ENCODE results near the gene ETF1. TPM values are rescaled to one million over a fixed set of nuclear protein-coding genes. Genes with fewer than 3 reads are reported as not detected.

ETF1 gene
- total and polyA plus RNA-seq, 9 of the 15 experiments (the other 6 are each of a cell fraction or from before 2014, with no cell fraction given): 53.7 to 209 (median 164) TPM

DNA sequence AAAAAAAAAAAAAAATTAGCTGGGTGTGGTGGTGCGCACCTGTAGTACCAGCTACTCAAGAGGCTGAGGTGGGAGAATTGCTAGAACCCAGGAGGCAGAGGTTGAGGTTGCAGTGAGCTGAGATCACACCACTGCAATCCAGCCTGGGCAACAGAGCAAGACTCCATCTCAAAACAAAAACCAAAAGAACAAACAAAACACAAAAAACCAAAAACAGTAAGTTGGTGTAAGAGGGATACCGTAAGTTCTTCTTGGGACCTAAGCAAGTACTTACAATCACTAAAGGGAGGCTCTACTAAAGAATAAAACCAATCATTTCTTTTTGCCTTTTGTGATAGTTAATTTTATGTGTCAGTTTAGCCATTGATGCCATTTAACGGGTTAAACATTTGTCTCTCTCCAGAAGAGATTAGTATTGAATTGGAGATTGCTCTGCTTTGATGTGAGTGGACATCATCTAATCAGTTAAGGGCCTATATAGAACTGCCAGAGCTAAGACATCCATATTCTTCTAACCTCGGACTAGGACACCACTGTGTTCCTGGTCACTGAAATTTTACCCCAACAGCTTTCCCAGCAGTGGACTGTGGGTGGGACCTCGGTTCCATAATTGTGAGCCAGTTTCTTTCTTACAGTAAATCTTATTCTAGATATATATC lies 10.5 kb upstream of the ETF1 start (continued):
- TF ChIP-seq, protein P1, sequence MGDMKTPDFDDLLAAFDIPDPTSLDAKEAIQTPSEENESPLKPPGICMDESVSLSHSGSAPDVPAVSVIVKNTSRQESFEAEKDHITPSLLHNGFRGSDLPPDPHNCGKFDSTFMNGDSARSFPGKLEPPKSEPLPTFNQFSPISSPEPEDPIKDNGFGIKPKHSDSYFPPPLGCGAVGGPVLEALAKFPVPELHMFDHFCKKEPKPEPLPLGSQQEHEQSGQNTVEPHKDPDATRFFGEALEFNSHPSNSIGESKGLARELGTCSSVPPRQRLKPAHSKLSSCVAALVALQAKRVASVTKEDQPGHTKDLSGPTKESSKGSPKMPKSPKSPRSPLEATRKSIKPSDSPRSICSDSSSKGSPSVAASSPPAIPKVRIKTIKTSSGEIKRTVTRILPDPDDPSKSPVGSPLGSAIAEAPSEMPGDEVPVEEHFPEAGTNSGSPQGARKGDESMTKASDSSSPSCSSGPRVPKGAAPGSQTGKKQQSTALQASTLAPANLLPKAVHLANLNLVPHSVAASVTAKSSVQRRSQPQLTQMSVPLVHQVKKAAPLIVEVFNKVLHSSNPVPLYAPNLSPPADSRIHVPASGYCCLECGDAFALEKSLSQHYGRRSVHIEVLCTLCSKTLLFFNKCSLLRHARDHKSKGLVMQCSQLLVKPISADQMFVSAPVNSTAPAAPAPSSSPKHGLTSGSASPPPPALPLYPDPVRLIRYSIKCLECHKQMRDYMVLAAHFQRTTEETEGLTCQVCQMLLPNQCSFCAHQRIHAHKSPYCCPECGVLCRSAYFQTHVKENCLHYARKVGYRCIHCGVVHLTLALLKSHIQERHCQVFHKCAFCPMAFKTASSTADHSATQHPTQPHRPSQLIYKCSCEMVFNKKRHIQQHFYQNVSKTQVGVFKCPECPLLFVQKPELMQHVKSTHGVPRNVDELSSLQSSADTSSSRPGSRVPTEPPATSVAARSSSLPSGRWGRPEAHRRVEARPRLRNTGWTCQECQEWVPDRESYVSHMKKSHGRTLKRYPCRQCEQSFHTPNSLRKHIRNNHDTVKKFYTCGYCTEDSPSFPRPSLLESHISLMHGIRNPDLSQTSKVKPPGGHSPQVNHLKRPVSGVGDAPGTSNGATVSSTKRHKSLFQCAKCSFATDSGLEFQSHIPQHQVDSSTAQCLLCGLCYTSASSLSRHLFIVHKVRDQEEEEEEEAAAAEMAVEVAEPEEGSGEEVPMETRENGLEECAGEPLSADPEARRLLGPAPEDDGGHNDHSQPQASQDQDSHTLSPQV (IDR thresholded peaks at IDR 0.05): no peak
- TF ChIP-seq TCF7L2 (IDR thresholded peaks at IDR 0.05; ENCODE audit: low read depth, low read length): no peak
- no peak for TF ChIP-seq LCOR (CRISPR knock-in tag; IDR thresholded peaks at IDR 0.05)
- TF ChIP-seq ZNF12 (CRISPR knock-in tag; IDR thresholded peaks at IDR 0.05): no peak
- no peak for TF ChIP-seq MCM2 (IDR thresholded peaks at IDR 0.05; ENCODE audit: low read depth)
- TF ChIP-seq, protein P2, sequence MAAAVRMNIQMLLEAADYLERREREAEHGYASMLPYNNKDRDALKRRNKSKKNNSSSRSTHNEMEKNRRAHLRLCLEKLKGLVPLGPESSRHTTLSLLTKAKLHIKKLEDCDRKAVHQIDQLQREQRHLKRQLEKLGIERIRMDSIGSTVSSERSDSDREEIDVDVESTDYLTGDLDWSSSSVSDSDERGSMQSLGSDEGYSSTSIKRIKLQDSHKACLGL (CRISPR knock-in tag; IDR thresholded peaks at IDR 0.05; ENCODE audit: borderline replicate concordance, poor library complexity, severe bottlenecking): no peak
- no peak for TF ChIP-seq CHD2 (IDR thresholded peaks at IDR 0.05; ENCODE audit: low read depth, low read length)
- TF ChIP-seq POLR2G (IDR thresholded peaks at IDR 0.05; ENCODE audit: low read depth, low read length): peak; percentile 60
- no peak for TF ChIP-seq NUFIP1 (IDR thresholded peaks at IDR 0.05; ENCODE audit: partially characterized antibody)
- no peak for TF ChIP-seq BRCA1 (IDR thresholded peaks at IDR 0.05)
- no peak for TF ChIP-seq BRCA1 (CRISPR knock-in tag; IDR thresholded peaks at IDR 0.05)
- TF ChIP-seq RBBP5 (IDR thresholded peaks at IDR 0.05; ENCODE audit: borderline replicate concordance, insufficient read depth, low read length, poor library complexity, severe bottlenecking): no peak
- TF ChIP-seq KHSRP (IDR thresholded peaks at IDR 0.05): peak; percentile 52; the same call in 1 of the 2 replicates
- TF ChIP-seq ZFPM2 (CRISPR knock-in tag; IDR thresholded peaks at IDR 0.05): 0 out of 2 replicates have a peak, but pooled peaks have one; percentile 37
